ENCODE results near the gene FGF14. TPM values are rescaled to one million over a fixed set of nuclear protein-coding genes. Genes with fewer than 3 reads are reported as not detected.
"Not testable (repeated sequence)": the region's sequence is repeated elsewhere in the genome, so short reads cannot be mapped to it uniquely, and the experiment has no call there.

FGF14 gene
- total RNA-seq, 2 donors from 2014 or later: 0.70 to 0.92 TPM

- ATAC-seq (no peak), DNase-seq (no peak)
- intact Hi-C loops (cut with DNase I, micrococcal nuclease): no loop called here
Measured at GRCh38 chr13:102033386-102033785, 368.5 kb downstream of the FGF14 start.

- DNase-seq (no peak), ATAC-seq (no peak)
- intact Hi-C loops (cut with DNase I, micrococcal nuclease): no loop called here
Measured at GRCh38 chr13:102028868-102029267, 373.0 kb downstream of the FGF14 start.

GRCh38 chr13:102028206-102028605 is 373.6 kb downstream of the FGF14 start:
- DNase-seq (no peak), ATAC-seq (no peak)
- intact Hi-C loops (cut with DNase I, micrococcal nuclease): no loop called here

- intact Hi-C loops (cut with DNase I, micrococcal nuclease): no loop called here
- DNase-seq (no peak), ATAC-seq (no peak)
Measured at GRCh38 chr13:102021777-102022176, 380.1 kb downstream of the FGF14 start.

- ATAC-seq: no peak
- intact Hi-C loops (cut with DNase I, micrococcal nuclease): no loop called here
Measured at GRCh38 chr13:102020611-102021216, 381.1 kb downstream of the FGF14 start.

GRCh38 chr13:102018716-102019115 is 383.1 kb downstream of the FGF14 start:
- ATAC-seq (no peak), DNase-seq (no peak)
- intact Hi-C loops (cut with DNase I, micrococcal nuclease): no loop called here

More at GRCh38 chr13:102020611-102021216, 381.1 kb downstream of the FGF14 start:
- no peak for DNase-seq

GRCh38 chr13:102017248-102017647 is 384.6 kb downstream of the FGF14 start:
- DNase-seq: no peak
- ATAC-seq: no peak
- intact Hi-C loops (cut with DNase I, micrococcal nuclease): no loop called here

- intact Hi-C loops (cut with DNase I, micrococcal nuclease): no loop called here
- DNase-seq (no peak), ATAC-seq (no peak)
Measured at GRCh38 chr13:102012299-102013293, 389.3 kb downstream of the FGF14 start.

- DNase-seq; ATAC-seq; intact Hi-C loops (cut with DNase I, micrococcal nuclease): not testable (repeated sequence)
Measured at GRCh38 chr13:102011455-102011854, 390.4 kb downstream of the FGF14 start.

GRCh38 chr13:102003848-102004570 is 397.8 kb downstream of the FGF14 start:
- intact Hi-C loops (cut with DNase I, micrococcal nuclease): no loop called here
- ATAC-seq (no peak), DNase-seq (no peak)

- no peak for ATAC-seq
- no peak for DNase-seq
- intact Hi-C loops (cut with DNase I, micrococcal nuclease): no loop called here
Measured at GRCh38 chr13:102002287-102002686, 399.6 kb downstream of the FGF14 start.

GRCh38 chr13:102000764-102001163 is 401.1 kb downstream of the FGF14 start:
- DNase-seq (no peak), ATAC-seq (no peak)
- intact Hi-C loops (cut with DNase I, micrococcal nuclease): no loop called here

GRCh38 chr13:101998129-101998528 is 403.7 kb downstream of the FGF14 start:
- ATAC-seq (no peak), DNase-seq (no peak)
- intact Hi-C loops (cut with DNase I, micrococcal nuclease): no loop called here

- intact Hi-C loops (cut with DNase I, micrococcal nuclease): no loop called here
- no peak for ATAC-seq
Measured at GRCh38 chr13:101996954-101997353, 404.9 kb downstream of the FGF14 start.

GRCh38 chr13:101989798-101990350 is 412.0 kb downstream of the FGF14 start:
- no peak for DNase-seq
- ATAC-seq: no peak
- intact Hi-C loops (cut with DNase I, micrococcal nuclease): no loop called here

More at GRCh38 chr13:101996954-101997353, 404.9 kb downstream of the FGF14 start:
- no peak for DNase-seq

GRCh38 chr13:101988140-101988539 is 413.7 kb downstream of the FGF14 start:
- no peak for DNase-seq
- no peak for ATAC-seq
- intact Hi-C loops (cut with DNase I, micrococcal nuclease): no loop called here

- intact Hi-C loops (cut with DNase I, micrococcal nuclease): no loop called here
- no peak for DNase-seq
- ATAC-seq: no peak
Measured at GRCh38 chr13:101986316-101986715, 415.5 kb downstream of the FGF14 start.

- intact Hi-C loops (cut with DNase I, micrococcal nuclease): no loop called here
- no peak for ATAC-seq
- no peak for DNase-seq
Measured at GRCh38 chr13:101985321-101985720, 416.5 kb downstream of the FGF14 start.

GRCh38 chr13:101982903-101983302 is 418.9 kb downstream of the FGF14 start:
- intact Hi-C loops (cut with DNase I, micrococcal nuclease): no loop called here
- ATAC-seq (no peak), DNase-seq (no peak)

Data from left colon (tissue), 2 donors.